ENCODE data around the gene CTNND2.
"Not testable (repeated sequence)": the region's sequence is repeated elsewhere in the genome, so short reads cannot be mapped to it uniquely, and the experiment has no call there.

The CTNND2 gene

GRCh38 chr5:11146171-11146570, 758.1 kb downstream of the CTNND2 start:
- DNase-seq = no peak

- no peak for DNase-seq
Measured at GRCh38 chr5:11143456-11144267, 760.6 kb downstream of the CTNND2 start.

- no peak for DNase-seq
Measured at GRCh38 chr5:11139217-11139865, 764.9 kb downstream of the CTNND2 start.

- DNase-seq = no peak
Measured at GRCh38 chr5:11130131-11130530, 774.1 kb downstream of the CTNND2 start.

- DNase-seq = no peak
Measured at GRCh38 chr5:11128021-11128420, 776.2 kb downstream of the CTNND2 start.

- no peak for DNase-seq
Measured at GRCh38 chr5:11126844-11127243, 777.4 kb downstream of the CTNND2 start.

GRCh38 chr5:11121885-11122284, 782.4 kb downstream of the CTNND2 start:
- no peak for DNase-seq

- no peak for DNase-seq
Measured at GRCh38 chr5:11110128-11110527, 794.1 kb downstream of the CTNND2 start.

GRCh38 chr5:11105696-11106095, 798.5 kb downstream of the CTNND2 start:
- no peak for DNase-seq

- no peak for DNase-seq
Measured at GRCh38 chr5:11104651-11105112, 799.6 kb downstream of the CTNND2 start.

- DNase-seq = no peak
Measured at GRCh38 chr5:11104210-11104609, 800.0 kb downstream of the CTNND2 start.

- DNase-seq = no peak
Measured at GRCh38 chr5:11084111-11084510, 820.1 kb downstream of the CTNND2 start.

- no peak for DNase-seq
Measured at GRCh38 chr5:11082404-11082945, 821.8 kb downstream of the CTNND2 start.

GRCh38 chr5:11076945-11077613, 827.2 kb downstream of the CTNND2 start:
- no peak for DNase-seq

- DNase-seq = no peak
Measured at GRCh38 chr5:11075035-11075805, 829.0 kb downstream of the CTNND2 start.

GRCh38 chr5:11072568-11072967, 831.7 kb downstream of the CTNND2 start:
- DNase-seq = no peak

GRCh38 chr5:11072076-11072475, 832.2 kb downstream of the CTNND2 start:
- no peak for DNase-seq

GRCh38 chr5:11069041-11069440, 835.2 kb downstream of the CTNND2 start:
- DNase-seq = no peak

GRCh38 chr5:11065723-11066122, 838.5 kb downstream of the CTNND2 start:
- DNase-seq = not testable (repeated sequence)

GRCh38 chr5:11064763-11065450, 839.3 kb downstream of the CTNND2 start:
- DNase-seq = no peak

- DNase-seq = no peak
Measured at GRCh38 chr5:11062397-11062796, 841.8 kb downstream of the CTNND2 start.

GRCh38 chr5:11056560-11056959, 847.7 kb downstream of the CTNND2 start:
- DNase-seq = no peak
